PFSK-1 (cell line): ENCODE results near the gene PTP4A2.

ENCODE experiments used
- FOXP2 ChIP-seq: optimal IDR thresholded peaks from 2 replicates; pipeline ENCODE3; 2011; ENCODE audit warnings: borderline replicate concordance, control low read depth, inconsistent platforms; ENCODE audit not compliant: insufficient read depth; ENCODE audit errors: extremely low read length, extremely low read depth
- POLR2AphosphoS5 ChIP-seq: IDR thresholded peaks from 2 replicates; pipeline ENCODE4 v1.6.1; 2012; ENCODE audit warnings: low read depth, mild to moderate bottlenecking, control low read depth, low read length, moderate library complexity
- SIN3A ChIP-seq: IDR thresholded peaks from 2 replicates; pipeline ENCODE4 v1.6.1; 2012; ENCODE audit warnings: mild to moderate bottlenecking, low read length, moderate library complexity, borderline replicate concordance; ENCODE audit not compliant: insufficient read depth
- TAF1 ChIP-seq: IDR thresholded peaks from 2 replicates; pipeline ENCODE4 v1.6.1; 2012; ENCODE audit warnings: low read length, control low read depth, borderline replicate concordance; ENCODE audit not compliant: insufficient read depth
- TF ChIP-seq, protein P1 (sequence below), 2 experiments: IDR thresholded peaks; 2 replicates each; pipeline versions ENCODE4 v1.6.1 to v1.8.0; 2011 to 2012; ENCODE audit warnings: low read depth in 2 of 2, low read length in 2 of 2, control low read depth in 1 of 2, inconsistent platforms in 1 of 2, mild to moderate bottlenecking in 1 of 2, moderate library complexity in 1 of 2; ENCODE audit not compliant: insufficient read depth in 1 of 2

The PTP4A2 gene

GRCh38 chr1:31949862-31950261 lies 11.7 kb upstream of the PTP4A2 start:
- TF ChIP-seq POLR2AphosphoS5 (no peak), FOXP2 (no peak), TAF1 (no peak), SIN3A (no peak)
- TF ChIP-seq, protein P1, sequence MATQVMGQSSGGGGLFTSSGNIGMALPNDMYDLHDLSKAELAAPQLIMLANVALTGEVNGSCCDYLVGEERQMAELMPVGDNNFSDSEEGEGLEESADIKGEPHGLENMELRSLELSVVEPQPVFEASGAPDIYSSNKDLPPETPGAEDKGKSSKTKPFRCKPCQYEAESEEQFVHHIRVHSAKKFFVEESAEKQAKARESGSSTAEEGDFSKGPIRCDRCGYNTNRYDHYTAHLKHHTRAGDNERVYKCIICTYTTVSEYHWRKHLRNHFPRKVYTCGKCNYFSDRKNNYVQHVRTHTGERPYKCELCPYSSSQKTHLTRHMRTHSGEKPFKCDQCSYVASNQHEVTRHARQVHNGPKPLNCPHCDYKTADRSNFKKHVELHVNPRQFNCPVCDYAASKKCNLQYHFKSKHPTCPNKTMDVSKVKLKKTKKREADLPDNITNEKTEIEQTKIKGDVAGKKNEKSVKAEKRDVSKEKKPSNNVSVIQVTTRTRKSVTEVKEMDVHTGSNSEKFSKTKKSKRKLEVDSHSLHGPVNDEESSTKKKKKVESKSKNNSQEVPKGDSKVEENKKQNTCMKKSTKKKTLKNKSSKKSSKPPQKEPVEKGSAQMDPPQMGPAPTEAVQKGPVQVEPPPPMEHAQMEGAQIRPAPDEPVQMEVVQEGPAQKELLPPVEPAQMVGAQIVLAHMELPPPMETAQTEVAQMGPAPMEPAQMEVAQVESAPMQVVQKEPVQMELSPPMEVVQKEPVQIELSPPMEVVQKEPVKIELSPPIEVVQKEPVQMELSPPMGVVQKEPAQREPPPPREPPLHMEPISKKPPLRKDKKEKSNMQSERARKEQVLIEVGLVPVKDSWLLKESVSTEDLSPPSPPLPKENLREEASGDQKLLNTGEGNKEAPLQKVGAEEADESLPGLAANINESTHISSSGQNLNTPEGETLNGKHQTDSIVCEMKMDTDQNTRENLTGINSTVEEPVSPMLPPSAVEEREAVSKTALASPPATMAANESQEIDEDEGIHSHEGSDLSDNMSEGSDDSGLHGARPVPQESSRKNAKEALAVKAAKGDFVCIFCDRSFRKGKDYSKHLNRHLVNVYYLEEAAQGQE (IDR thresholded peaks at IDR 0.05; ENCODE audit: insufficient read depth in 1 of 2, low read depth in 2 of 2, low read length in 2 of 2) = no peak

DNA sequence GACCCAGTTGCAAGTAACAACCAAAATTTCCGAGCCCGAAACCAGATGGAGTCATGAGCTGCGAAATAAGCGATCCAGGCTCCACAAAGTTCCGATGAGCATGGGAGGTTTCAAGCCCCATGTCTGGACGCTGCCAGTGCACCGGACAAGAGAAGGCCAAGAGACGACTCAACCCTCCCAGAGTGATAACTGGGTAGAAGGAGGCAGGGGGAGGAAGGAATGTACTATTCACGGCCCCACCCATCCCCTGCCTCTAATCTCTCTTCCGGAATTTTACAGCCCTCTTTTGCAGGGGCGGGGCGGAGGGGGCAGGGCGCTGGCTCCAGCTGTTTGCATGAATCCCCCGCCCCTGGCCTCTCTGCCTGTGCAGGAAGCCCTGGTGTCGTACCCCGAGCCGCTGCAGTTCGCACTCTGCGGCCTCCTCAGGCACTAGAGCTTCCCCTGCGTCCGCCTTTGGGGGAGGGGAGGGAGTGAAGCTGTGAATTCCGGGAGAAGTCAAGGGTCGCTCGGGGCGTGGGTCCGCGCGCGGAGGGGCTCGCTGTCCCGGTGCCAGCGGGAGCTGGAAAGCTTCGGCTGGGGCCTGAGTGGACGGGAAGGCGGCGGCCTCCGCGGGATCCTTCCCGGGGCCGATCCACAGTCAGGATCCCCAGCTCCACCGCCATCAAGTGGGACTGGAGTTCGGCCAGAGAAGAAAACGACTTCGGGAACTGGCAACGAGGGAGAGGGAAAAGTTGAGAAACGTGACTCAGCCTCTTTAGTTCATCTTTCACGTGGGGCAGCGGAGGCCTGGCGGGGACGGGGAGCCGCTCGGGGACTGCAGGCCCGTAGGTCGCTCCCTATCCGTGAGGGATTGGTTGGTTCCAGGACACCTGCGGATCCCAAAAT lies 6.3 kb upstream of the PTP4A2 start:
- peak; percentile 41 for TF ChIP-seq FOXP2
- TF ChIP-seq SIN3A = peak; percentile 91; the same call in 1 of the 2 replicates
- peak; percentile 59; the same call in 1 of the 2 replicates for TF ChIP-seq TAF1
- TF ChIP-seq POLR2AphosphoS5 = peak; percentile 88
- TF ChIP-seq, protein P1 (IDR thresholded peaks at IDR 0.05; ENCODE audit: insufficient read depth in 1 of 2, low read depth in 2 of 2, low read length in 2 of 2) = 0 out of 4 replicates have a peak, but pooled peaks of 1 of the 2 experiments have one; percentile 29

DNA sequence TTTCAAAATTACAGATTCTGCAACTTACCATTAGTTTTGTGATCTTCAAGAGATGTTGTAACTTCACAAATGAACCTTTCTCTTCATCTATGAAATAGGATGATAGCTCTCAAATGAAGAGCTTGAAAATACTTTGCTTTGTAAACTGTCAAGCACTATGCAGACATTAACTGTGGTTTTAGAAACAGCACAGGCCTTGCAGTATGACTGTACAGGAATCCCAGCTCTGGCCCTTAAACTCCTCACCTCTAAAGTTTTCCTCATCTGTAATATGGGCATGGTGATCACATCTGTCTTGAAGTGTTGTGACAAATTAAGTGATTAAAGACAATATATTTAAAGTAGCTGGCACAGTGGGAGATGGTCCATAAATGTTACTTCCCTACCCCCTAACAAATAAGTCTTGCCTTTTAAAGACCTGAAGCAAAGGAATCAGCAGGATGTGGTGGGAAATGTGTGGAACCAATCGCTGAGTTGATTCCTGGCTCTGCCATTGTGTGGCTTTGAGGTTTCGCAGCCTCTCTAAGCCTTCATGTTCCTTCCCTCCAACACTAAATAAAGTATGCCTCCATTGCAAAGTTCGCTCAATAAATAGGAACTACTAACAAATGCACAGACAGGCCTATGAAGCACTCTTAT lies 5.5 kb upstream of the PTP4A2 start:
- TF ChIP-seq POLR2AphosphoS5 = no peak
- TF ChIP-seq FOXP2 = no peak
- TF ChIP-seq, protein P1 (IDR thresholded peaks at IDR 0.05; ENCODE audit: insufficient read depth in 1 of 2, low read depth in 2 of 2, low read length in 2 of 2) = no peak
- TF ChIP-seq SIN3A = no peak
- no peak for TF ChIP-seq TAF1

GRCh38 chr1:31939484-31940329 lies 1.5 kb upstream of the PTP4A2 start:
- TF ChIP-seq POLR2AphosphoS5 (no peak), SIN3A (no peak; the same call in 1 of the 2 replicates), FOXP2 (no peak), TAF1 (no peak)
- TF ChIP-seq, protein P1 (IDR thresholded peaks at IDR 0.05; ENCODE audit: insufficient read depth in 1 of 2, low read depth in 2 of 2, low read length in 2 of 2) = no peak
